ENCODE measurements around the gene SBK1. TPM values are rescaled to one million over a fixed set of nuclear protein-coding genes. Genes with fewer than 3 reads are reported as not detected.

The SBK1 gene
- total RNA-seq, 2 experiments from 2014 or later, result 2.6 to 2.7 TPM

- POLR2A ChIA-PET, result interaction anchor here (0.7 kb wide), 1 partner anchor 16 kb away, joined by 7 read pairs; no protein-coding TSS in a partner anchor
- CTCF ChIA-PET, result interaction anchor here (0.6 to 5.0 kb wide), 5 partner anchors 11 to 43 kb away, joined by 3 to 70 read pairs (median 7); no protein-coding TSS in a partner anchor
Measured at GRCh38 chr16:28279006-28279405, 13.3 kb upstream of the SBK1 start.

GRCh38 chr16:28280881-28281836, 11.2 kb upstream of the SBK1 start:
- POLR2A ChIA-PET, result interaction anchor here (0.6 kb wide), 1 partner anchor 209 kb away, joined by 6 read pairs; no protein-coding TSS in a partner anchor
- CTCF ChIA-PET, result interaction anchor here (1.1 to 5.0 kb wide), 5 partner anchors 24 to 41 kb away, joined by 3 to 70 read pairs (median 8); no protein-coding TSS in a partner anchor

- CTCF ChIA-PET, result interaction anchor here (1.1 to 2.7 kb wide), 3 partner anchors 23 to 35 kb away, joined by 3 to 15 read pairs (median 3); no protein-coding TSS in a partner anchor
- POLR2A ChIA-PET, result no interaction called here
Measured at GRCh38 chr16:28282045-28282444, 10.3 kb upstream of the SBK1 start.

- POLR2A ChIA-PET, result no interaction called here
- CTCF ChIA-PET, result interaction anchor here (1.1 to 2.7 kb wide), 2 partner anchors 28 to 34 kb away, joined by 3 to 15 read pairs; no protein-coding TSS in a partner anchor
Measured at GRCh38 chr16:28283173-28283572, 9.2 kb upstream of the SBK1 start.

- POLR2A ChIA-PET, result interaction anchor here (0.5 kb wide), 1 partner anchor 19 kb away, joined by 3 read pairs; no protein-coding TSS in a partner anchor
- CTCF ChIA-PET, result interaction anchor here (0.7 to 1.1 kb wide), 2 partner anchors 10 to 27 kb away, joined by 3 to 4 read pairs; no protein-coding TSS in a partner anchor
Measured at GRCh38 chr16:28283798-28284577, 8.3 kb upstream of the SBK1 start.

- CTCF ChIA-PET, result interaction anchor here (0.9 to 2.1 kb wide), 2 partner anchors 8 to 36 kb away, joined by 3 to 4 read pairs; no protein-coding TSS in a partner anchor
- POLR2A ChIA-PET, result no interaction called here
Measured at GRCh38 chr16:28285649-28286048, 6.7 kb upstream of the SBK1 start.

- ChIA-PET CTCF (interaction anchor here (1.8 kb wide), 1 partner anchor 29 kb away, joined by 6 read pairs; no protein-coding TSS in a partner anchor), POLR2A (no interaction called here)
Measured at GRCh38 chr16:28288114-28288513, 4.2 kb upstream of the SBK1 start.

- ChIA-PET POLR2A (no interaction called here), CTCF (interaction anchor here (1.8 kb wide), 1 partner anchor 28 kb away, joined by 6 read pairs; no protein-coding TSS in a partner anchor)
Measured at GRCh38 chr16:28289048-28289447, 3.3 kb upstream of the SBK1 start.

GRCh38 chr16:28289939-28290858, 2.1 kb upstream of the SBK1 start:
- POLR2A ChIA-PET, result no interaction called here

GRCh38 chr16:28290859-28291254, 1.5 kb upstream of the SBK1 start:
- CTCF ChIA-PET, result interaction anchor here (1.6 to 2.5 kb wide), 3 partner anchors 13 to 26 kb away, joined by 4 to 16 read pairs (median 6); no protein-coding TSS in a partner anchor
- POLR2A ChIA-PET, result no interaction called here

More at GRCh38 chr16:28289939-28290858, 2.1 kb upstream of the SBK1 start:
- CTCF ChIA-PET, result interaction anchor here (0.7 kb wide), 2 partner anchors 11 to 28 kb away, joined by 3 to 4 read pairs; no protein-coding TSS in a partner anchor

- POLR2A ChIA-PET, result interaction anchor here (0.6 to 1.2 kb wide), 3 partner anchors 18 to 28 kb away, joined by 3 to 5 read pairs (median 3); no protein-coding TSS in a partner anchor
- CTCF ChIA-PET, result interaction anchor here (0.5 to 2.5 kb wide), 7 partner anchors 10 to 110 kb away, joined by 3 to 16 read pairs (median 4); no protein-coding TSS in a partner anchor
Measured at GRCh38 chr16:28292731-28293600, 641 bp downstream of the SBK1 start.

GRCh38 chr16:28293601-28293960, 1.3 kb downstream of the SBK1 start:
- ChIA-PET POLR2A (interaction anchor here (0.6 to 1.2 kb wide), 3 partner anchors 17 to 28 kb away, joined by 3 to 5 read pairs (median 3); no protein-coding TSS in a partner anchor), CTCF (interaction anchor here (1.0 to 2.5 kb wide), 7 partner anchors 10 to 28 kb away, joined by 3 to 16 read pairs (median 4); no protein-coding TSS in a partner anchor)

GRCh38 chr16:28294201-28294600, 1.9 kb downstream of the SBK1 start:
- CTCF ChIA-PET, result interaction anchor here (1.0 to 1.9 kb wide), 6 partner anchors 9 to 27 kb away, joined by 3 to 7 read pairs (median 4); no protein-coding TSS in a partner anchor
- POLR2A ChIA-PET, result no interaction called here

- ChIA-PET CTCF (interaction anchor here (0.8 to 2.1 kb wide), 3 partner anchors 8 to 22 kb away, joined by 3 to 7 read pairs (median 5); no protein-coding TSS in a partner anchor), POLR2A (interaction anchor here (0.9 kb wide), 1 partner anchor 15 kb away, joined by 10 read pairs; no protein-coding TSS in a partner anchor)
Measured at GRCh38 chr16:28295276-28295675, 3.0 kb downstream of the SBK1 start.

GRCh38 chr16:28297308-28297707, 5.0 kb downstream of the SBK1 start:
- ChIA-PET CTCF (interaction anchor here (0.7 to 2.4 kb wide), 7 partner anchors 14 to 29 kb away, joined by 3 to 9 read pairs (median 4); no protein-coding TSS in a partner anchor), POLR2A (no interaction called here)

GRCh38 chr16:28297784-28298510, 5.6 kb downstream of the SBK1 start:
- POLR2A ChIA-PET, result no interaction called here
- CTCF ChIA-PET, result interaction anchor here (0.7 to 2.4 kb wide), 7 partner anchors 13 to 29 kb away, joined by 3 to 9 read pairs (median 4); no protein-coding TSS in a partner anchor
